22Rv1 (cell line): ENCODE measurements around the gene CASP5.
"Not testable (repeated sequence)": the region's sequence is repeated elsewhere in the genome, so short reads cannot be mapped to it uniquely, and the experiment has no call there.

Source experiments
- H3K27ac ChIP-seq: fragments of 450-650 bp; 2 replicates; pipeline ENCODE4 v1.5.1; 2017
- CTCF ChIP-seq: fragments of 450-650 bp; IDR thresholded peaks from 2 replicates; pipeline ENCODE4 v1.5.1; 2017; ENCODE audit warnings: mild to moderate bottlenecking
- ZFX ChIP-seq: fragments of 450-650 bp; IDR thresholded peaks from 2 replicates; pipeline ENCODE4 v1.6.1; 2017; ENCODE audit warnings: antibody characterized with exemption, borderline replicate concordance

The CASP5 gene

DNA sequence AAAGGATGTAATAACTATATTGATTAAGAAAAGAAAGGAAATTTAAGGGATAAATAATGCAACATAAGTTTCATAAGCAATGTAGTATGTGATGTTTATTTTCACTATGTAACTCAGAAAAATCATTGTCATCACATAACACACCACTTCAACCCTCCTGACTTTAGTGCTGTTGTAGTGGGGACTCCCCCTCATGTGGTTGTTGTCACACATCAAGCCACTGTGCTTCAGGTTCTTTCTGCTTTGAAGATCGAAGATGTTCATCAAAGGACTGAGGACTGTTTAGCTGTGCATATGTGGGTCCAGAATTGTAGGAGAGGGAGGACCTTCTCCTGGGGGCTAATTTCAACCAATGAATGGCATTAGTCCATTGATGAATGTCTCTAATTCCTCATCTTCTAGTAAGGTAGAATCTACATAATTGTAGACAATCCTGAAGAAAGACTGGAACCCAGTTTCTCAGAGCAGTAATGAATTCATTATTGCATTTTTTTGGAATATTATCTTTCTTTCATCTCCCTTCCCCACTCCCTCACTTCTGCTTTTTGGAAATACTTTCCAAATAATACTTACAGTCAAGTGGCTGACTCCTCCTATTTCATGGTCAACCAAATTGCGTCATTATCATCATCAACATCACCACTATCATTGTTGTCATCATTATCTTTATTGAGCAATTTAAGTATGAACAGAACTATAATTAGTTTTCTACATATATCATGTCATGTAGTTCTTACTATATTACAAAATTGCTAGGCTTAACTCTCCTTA, 31.9 kb upstream of the CASP5 start:
- TF ChIP-seq CTCF: no peak
- TF ChIP-seq ZFX: no peak
- H3K27ac ChIP-seq: no peak overlapping the region

DNA sequence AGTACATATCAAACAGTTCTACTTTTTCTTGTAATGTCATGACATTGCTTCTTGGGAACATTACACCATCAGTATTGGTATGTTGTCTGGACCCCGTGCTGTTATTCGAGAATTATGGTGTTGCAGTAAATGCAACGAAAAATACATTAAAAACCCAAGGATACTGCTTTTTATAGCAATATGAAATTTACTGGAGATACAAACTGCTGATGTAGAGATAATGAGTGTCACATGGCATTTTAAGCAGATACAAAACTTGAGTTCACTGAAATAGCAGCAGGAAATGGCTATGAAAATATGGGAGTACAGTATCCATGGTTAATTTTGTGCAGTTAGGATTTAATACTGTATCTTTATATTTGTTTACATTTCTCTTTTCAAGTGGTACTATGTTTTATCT, 29.5 kb upstream of the CASP5 start:
- no peak overlapping the region for H3K27ac ChIP-seq
- TF ChIP-seq ZFX (no peak), CTCF (no peak)

- no peak overlapping the region for H3K27ac ChIP-seq
- no peak for TF ChIP-seq CTCF
- no peak for TF ChIP-seq ZFX
These were observed 28.6 kb upstream of the CASP5 start for GRCh38 chr11:105051559-105051958.

DNA sequence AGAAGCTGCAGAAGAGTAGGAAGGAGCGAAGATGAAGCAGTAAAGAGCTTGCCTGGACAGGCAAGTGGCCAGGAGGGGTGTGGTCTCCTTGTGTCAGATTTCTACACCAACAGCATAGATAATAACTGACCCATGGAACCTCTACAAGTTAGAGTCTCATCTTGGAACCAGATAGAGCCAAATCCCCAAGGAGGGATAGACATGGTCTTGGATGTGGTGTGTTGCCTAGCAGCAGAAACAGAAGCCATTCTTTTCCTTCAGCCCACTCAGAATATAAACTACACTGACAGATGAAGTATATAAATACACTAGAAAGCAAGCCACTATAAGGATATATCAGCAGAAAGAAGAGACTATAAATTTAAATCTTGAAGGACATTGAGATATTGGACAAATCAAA, 26.5 kb upstream of the CASP5 start:
- TF ChIP-seq CTCF (no peak), ZFX (no peak)
- no peak overlapping the region for H3K27ac ChIP-seq

DNA sequence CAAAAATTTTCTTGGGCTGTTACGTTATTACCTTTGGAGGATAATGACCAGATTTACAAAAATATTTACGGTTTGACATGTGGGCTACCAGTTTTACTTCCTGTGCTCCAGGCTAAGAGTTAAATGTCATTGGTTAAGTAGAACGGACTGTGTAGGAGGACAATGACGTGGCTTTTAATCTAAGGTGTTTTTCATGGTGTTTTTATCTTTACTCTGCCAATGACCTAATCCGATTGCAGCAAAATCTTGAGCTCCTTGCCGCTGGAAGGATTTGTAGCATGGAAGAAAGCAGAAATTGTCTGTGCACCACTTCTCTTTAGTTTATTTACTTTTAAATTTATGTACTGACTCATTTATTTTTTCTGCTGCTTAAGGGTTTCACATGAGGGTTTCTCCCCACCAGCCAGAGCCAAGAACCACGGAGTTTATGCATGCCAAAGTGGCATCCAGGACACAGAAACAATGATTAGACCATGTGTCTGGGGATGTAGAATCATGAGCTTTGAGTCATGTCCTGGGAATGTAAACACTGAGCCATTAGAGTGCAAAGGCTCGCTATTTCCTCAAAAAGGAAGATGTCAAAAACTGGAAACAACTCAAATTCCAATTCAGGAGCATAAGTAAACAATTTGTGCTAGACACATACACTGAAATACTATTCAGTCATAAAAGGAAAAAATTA, 24.1 kb upstream of the CASP5 start:
- H3K27ac ChIP-seq: no peak overlapping the region

GRCh38 chr11:105045676-105046296, 22.8 kb upstream of the CASP5 start:
- TF ChIP-seq CTCF (no peak), ZFX (no peak)
- no peak overlapping the region for H3K27ac ChIP-seq

More for the DNA sequence above, 24.1 kb upstream of the CASP5 start:
- TF ChIP-seq CTCF: no peak
- no peak for TF ChIP-seq ZFX

DNA sequence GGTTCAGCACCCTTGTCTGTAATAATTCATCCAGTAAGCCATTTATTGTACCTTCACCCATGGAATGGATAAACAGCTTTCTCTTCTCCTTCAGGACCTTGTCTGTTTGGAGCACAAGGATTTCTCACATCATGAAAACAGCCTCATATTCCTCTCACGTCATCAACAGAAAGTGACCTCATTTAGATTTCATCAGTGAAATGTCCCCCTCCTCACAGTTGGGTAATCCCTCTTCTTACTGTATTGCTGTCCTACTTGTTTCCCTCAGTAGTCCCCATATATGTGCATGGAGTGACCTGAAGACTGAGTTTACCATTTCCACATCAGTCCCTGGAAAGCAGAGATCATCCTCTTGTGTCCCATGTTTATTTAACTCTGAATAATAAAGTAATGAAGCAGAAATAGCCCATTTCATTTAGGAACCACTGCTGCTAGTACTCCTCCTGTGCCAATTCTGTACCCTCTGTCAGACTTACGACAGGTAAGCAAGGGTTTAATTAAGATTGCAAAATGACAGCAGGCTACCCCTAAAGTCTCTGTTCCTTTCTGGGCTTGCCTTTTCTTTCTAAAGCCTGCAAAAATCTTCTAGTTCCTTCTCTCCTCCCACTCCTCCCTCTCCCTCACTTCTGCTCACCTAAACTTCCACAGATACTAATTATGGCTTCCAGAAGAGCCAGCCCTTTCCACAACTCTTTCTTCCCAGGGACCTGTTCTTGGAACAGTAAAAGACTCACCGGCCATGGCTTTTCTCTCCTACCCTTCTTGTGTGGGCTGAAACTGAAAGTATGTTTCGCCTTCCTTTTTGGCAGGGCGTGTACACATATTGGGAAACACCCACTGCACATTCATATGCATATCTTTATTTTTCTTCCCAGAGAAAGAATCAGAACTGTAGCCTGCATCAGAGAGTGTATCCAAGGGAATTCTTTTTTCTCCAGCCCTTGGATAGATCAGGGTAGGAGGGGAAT, 21.9 kb upstream of the CASP5 start, which contains the start of gene CARD16:
Gene CARD16, minus strand, starts transcription at position 779 of the 968 bp plus-strand sequence. Its CDS starts 38 bp downstream, at position 741.
- not testable (repeated sequence) for H3K27ac ChIP-seq
